Measurements from ENCODE around the gene ST6GALNAC5.

ST6GALNAC5 gene

DNA sequence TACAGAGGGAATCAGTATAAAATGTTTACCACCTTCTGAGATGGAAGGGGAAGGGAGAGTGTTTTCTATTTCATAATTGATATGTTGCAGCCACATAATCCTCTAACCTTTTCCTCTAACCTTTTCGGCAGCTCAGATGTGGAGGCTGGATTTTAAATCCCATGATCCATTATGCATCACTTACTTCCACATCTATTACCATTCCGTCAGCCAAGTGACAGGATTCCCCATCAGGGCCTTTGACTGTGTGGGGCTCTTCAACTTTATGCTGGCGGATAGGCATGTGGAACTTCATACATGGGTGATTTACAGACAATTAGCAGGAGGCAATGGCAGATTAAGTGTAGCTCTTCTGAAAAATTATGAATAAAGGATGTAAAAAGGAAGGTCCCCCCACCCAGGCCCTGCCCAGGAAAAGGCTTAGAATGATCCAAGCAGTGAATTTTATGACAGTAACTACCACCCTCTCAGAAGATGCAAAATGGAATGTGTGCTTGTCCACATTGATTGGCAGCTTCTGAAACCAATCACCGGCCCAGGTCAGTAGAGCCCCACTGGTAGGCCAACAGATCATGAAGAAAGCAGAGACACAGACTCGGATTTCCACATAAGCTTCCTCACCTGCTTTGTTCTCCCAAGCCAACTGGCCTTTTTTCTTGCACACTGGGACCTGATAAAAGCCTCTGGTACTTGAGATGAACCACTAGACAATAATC lies 147.0 kb downstream of the ST6GALNAC5 start:
- no peak for DNase-seq (ENCODE audit: low spot score)

DNA sequence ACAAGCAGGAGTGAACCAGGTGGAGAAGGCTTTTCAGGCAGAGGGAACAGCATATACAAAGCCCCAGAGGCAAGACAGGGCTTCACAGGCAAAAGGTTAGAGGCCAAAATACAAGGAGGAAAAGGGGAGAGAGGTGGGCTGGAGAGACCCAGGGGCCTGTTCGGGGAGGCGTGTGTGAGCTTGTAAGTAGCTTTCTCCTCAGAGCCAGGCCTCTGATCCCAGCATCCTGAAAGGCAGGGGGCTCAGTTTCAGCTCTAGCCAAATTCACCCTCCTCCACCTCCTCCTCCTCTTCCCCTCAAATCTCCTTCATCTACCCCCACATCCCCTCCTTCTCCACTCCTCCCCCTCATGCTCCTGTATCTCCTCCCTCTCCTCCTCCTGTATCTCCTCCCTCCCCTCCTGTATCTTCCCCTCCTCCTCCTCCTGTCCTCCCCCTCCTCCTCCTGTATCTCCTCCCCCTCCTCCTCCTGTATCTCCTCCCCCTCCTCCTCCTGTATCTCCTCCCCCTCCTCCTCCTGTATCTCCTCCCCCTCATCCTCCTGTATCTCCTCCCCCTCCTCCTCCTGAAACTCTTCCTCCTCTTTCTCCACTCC lies 148.6 kb downstream of the ST6GALNAC5 start:
- no peak for DNase-seq (ENCODE audit: low spot score)

- no peak for DNase-seq (ENCODE audit: low spot score)
Observed at GRCh38 chr1:77016386-77016985, 149.2 kb downstream of the ST6GALNAC5 start.

DNA sequence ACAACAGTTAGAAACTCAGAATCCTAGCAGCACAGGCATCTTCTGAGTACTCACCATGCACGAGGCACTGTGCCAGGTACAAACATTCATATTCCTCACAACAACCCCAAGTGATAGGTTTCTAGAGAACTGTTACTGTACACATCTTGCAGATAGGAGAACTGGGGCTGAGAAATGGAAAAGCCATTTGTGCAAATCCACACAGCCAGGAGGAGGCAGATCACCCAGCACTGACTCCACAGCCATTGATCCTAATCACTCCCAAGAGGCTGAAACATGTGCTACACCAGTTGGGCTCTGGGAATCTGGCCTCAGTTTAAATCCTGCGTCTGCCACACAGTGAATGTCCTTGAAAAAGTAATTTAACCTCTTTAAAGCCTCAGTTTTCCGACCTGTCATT lies 151.0 kb downstream of the ST6GALNAC5 start:
- DNase-seq (ENCODE audit: low spot score) = no peak

DNA sequence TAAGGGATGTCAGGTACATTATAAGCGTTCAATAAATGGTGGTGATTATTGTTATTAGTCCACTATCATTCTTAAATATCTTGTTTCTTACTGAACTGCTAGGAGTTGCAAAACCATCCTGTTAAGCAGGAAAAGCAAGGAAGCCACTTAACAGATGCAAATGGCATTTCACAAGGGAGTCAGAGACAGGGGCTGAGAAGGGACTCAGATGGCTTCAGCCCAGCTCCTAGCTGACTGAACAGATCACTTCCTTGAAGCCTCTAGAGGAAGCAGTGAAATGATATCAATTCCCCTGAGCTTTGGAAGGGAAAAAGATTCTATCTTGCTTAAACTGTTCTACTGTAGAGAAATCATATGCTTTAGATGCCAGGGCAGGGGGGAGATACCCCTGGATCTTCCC lies 151.5 kb downstream of the ST6GALNAC5 start:
- no peak for DNase-seq (ENCODE audit: low spot score)

DNA sequence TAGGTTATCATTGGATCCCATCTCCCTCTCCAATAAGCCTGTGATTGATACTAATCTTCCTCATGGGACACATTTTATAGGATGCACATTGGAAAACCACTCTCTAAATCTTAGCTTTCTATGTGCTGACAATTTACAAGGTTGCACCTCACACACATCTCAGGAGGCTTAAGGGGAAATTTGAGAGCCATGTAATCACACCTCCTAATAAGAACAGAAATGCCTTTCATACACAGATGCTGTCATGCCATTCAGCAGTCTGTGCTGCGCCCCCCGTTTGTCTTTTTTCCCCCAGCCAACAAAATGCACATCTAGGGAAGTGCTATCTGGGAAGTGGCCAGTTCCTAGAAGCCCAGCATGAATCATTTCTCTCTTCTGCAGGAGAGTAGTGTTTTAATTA lies 154.5 kb downstream of the ST6GALNAC5 start:
- DNase-seq (ENCODE audit: low spot score) = no peak

GRCh38 chr1:77024500-77024899 lies 157.2 kb downstream of the ST6GALNAC5 start:
- no peak for DNase-seq (ENCODE audit: low spot score)

GRCh38 chr1:77025599-77025998 lies 158.3 kb downstream of the ST6GALNAC5 start:
- no peak for DNase-seq (ENCODE audit: low spot score)

DNA sequence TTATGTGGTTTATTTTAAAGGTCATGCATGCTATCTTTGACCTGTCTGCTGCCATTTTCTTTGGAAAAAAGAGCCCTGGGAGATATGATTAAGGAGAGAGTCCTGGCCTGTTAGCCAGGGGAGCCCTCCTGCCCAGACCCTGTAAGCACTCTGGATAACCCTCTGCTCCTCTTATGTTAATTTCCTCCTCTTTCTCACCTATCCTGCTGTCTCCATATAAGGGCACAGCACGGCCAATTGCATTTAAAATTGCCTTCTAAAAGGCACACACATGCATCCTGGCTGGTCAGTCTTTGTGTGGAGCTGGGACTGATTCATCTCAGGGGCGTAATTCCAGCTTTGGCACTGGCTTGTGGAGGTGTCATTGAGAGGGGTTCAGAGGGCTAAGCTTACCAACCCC lies 158.9 kb downstream of the ST6GALNAC5 start:
- no peak for DNase-seq (ENCODE audit: low spot score)

GRCh38 chr1:77026640-77027039 lies 159.4 kb downstream of the ST6GALNAC5 start:
- no peak for DNase-seq (ENCODE audit: low spot score)

- DNase-seq (ENCODE audit: low spot score) = no peak
Observed at GRCh38 chr1:77027847-77028246, 160.6 kb downstream of the ST6GALNAC5 start.

GRCh38 chr1:77030401-77031105 lies 163.3 kb downstream of the ST6GALNAC5 start:
- DNase-seq (ENCODE audit: low spot score) = no peak

- no peak for DNase-seq (ENCODE audit: low spot score)
Observed at GRCh38 chr1:77031106-77031662, 163.9 kb downstream of the ST6GALNAC5 start.

GRCh38 chr1:77036560-77036959 lies 169.3 kb downstream of the ST6GALNAC5 start:
- no peak for DNase-seq (ENCODE audit: low spot score)

GRCh38 chr1:77037038-77037437 lies 169.8 kb downstream of the ST6GALNAC5 start:
- no peak for DNase-seq (ENCODE audit: low spot score)

DNA sequence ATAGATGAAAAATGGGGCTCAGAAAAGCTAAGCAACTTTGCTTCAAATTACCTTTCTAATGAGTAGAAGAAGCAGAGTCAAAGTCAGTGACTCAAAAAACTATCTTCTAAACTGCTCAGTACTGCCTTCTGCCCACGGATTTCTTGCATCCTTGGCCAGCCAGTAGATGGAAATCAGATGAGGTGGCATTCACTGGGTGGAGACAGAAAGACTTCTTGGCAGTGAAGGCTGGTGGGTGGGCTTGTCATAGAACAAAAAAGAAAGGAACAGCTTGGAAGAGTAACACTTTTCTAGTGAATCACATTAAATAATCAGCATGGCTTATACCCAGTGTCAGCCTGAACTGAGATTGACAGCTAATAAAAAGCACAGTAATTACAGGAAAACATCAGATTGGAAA lies 170.7 kb downstream of the ST6GALNAC5 start:
- no peak for DNase-seq (ENCODE audit: low spot score)

DNA sequence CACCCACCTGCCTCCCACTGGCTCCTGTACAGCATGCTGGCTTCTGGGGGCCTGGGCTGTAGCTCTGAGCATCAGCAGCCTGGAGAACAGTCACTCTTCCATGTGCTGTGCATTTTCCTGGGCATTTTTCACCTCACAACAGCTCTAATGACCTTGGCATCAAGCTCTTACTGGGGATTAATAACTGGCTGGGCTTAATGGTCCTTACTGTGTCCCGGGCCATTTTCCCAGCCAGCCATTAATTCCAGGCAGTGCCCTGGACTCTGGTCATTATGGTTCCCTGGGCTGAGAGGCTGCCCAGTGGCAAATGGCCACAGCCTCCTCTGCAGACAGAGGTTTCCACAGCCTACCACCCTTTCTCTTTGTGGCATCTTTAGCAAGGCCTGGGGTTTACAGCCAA lies 171.8 kb downstream of the ST6GALNAC5 start:
- DNase-seq (ENCODE audit: low spot score) = no peak

DNA sequence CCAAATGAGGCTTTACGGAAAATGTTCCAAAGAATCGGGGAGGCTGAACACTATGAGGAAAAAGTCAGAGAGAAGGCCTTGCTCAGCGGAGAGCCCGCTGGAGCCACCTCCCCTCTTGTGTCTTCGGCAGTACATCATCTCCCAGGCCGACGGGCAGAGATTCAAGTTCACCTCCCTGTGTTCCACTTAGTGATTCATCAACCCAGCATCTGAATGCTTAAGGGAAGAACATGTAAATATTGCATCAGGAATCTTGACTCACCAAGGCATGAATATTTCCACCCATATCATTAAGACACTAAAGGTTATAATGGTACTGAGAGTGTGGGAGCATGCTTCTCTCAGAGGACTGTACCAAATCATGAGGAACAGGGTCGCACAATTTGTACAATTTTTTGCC lies 172.5 kb downstream of the ST6GALNAC5 start:
- no peak for DNase-seq (ENCODE audit: low spot score)

GRCh38 chr1:77040826-77041225 lies 173.5 kb downstream of the ST6GALNAC5 start:
- no peak for DNase-seq (ENCODE audit: low spot score)

DNA sequence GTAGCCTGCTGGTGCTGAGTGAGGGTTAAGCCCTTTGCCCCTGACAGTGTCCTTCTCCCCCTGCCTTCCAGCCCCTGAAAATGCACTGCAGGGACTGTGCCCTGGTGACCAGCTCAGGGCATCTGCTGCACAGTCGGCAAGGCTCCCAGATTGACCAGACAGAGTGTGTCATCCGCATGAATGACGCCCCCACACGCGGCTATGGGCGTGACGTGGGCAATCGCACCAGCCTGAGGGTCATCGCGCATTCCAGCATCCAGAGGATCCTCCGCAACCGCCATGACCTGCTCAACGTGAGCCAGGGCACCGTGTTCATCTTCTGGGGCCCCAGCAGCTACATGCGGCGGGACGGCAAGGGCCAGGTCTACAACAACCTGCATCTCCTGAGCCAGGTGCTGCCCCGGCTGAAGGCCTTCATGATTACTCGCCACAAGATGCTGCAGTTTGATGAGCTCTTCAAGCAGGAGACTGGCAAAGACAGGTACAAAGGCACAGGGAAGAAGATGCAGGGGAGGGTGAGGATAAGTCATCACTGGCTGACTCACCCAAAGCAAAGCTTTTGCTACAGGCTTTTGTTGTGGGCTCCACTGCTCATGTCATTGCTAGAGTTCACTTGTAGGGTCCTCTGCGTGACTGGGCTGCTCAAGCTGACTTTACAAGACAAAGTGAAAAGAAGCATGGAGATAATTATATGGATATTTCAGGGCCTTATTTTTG lies 177.0 kb downstream of the ST6GALNAC5 start:
- no peak for DNase-seq (ENCODE audit: low spot score)

DNA sequence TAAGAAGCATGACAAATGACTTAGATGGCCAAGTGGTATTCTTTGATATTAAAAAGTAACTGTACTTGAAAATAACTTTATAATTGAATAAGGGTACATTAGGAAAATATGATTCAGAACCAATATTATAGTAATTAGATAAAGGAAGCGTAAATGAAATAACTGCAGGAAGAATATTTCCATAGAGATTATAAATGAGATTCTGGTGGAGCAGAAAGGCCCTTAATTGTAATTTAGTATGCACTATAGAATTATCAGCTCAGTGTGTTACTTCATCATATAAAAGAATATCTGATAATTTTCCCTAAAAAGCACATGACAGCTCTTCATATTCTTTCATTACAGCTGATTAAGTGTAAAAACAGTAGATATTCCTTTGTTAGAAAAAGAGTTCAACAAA lies 180.3 kb downstream of the ST6GALNAC5 start:
- DNase-seq (ENCODE audit: low spot score) = no peak
